ENCODE measurements around the gene ZBTB7C.
"Not testable (repeated sequence)": the region's sequence is repeated elsewhere in the genome, so short reads cannot be mapped to it uniquely, and the experiment has no call there.

The ZBTB7C gene

GRCh38 chr18:48436907-48437306 lies 27.7 kb upstream of the ZBTB7C start:
- Histone ChIP-seq H3K9me3 (ENCODE audit: insufficient read depth, low read length) (no peaks in the 10 kb centered on the region), H3K36me3 (ENCODE audit: low read length) (no peaks in the 10 kb centered on the region), H3K9me2 (replicated peaks; ENCODE audit: insufficient read depth, low read length) (no peaks in the 10 kb centered on the region), H3K4me2 (ENCODE audit: low read depth, low read length, poor library complexity, severe bottlenecking) (no peak overlapping the region), H3F3A (ENCODE audit: insufficient read depth) (no peaks in the 10 kb centered on the region), H2AFZ (ENCODE audit: low read depth, low read length, severe bottlenecking) (no peak overlapping the region), H3K9ac (ENCODE audit: low read length) (no peak overlapping the region), H3K79me2 (ENCODE audit: insufficient read depth, low read length) (no peaks in the 10 kb centered on the region), H3K27ac (ENCODE audit: low read depth, low read length) (no peak overlapping the region), H3K4me3 (ENCODE audit: insufficient read depth, low read length, poor library complexity, severe bottlenecking) (no peak overlapping the region), H3K27me3 (ENCODE audit: low read length) (no peaks in the 10 kb centered on the region), H4K20me1 (ENCODE audit: low read depth, low read length) (no peaks in the 10 kb centered on the region)
- no peak for TF ChIP-seq EZH2phosphoT487 (conservative IDR thresholded peaks at IDR 0.05; ENCODE audit: low read length)
- no peak for TF ChIP-seq CTCF (IDR thresholded peaks at IDR 0.05; ENCODE audit: insufficient read depth, low read length, poor library complexity, severe bottlenecking)

GRCh38 chr18:48434382-48434781 lies 25.2 kb upstream of the ZBTB7C start:
- not testable (repeated sequence) for H4K20me1 ChIP-seq (ENCODE audit: low read depth, low read length); H3K9ac ChIP-seq (ENCODE audit: low read length); H3K79me2 ChIP-seq (ENCODE audit: insufficient read depth, low read length); H3K4me2 ChIP-seq (ENCODE audit: low read depth, low read length, poor library complexity, severe bottlenecking); H3K9me3 ChIP-seq (ENCODE audit: insufficient read depth, low read length); H2AFZ ChIP-seq (ENCODE audit: low read depth, low read length, severe bottlenecking); H3K9me2 ChIP-seq (replicated peaks; ENCODE audit: insufficient read depth, low read length); H3K36me3 ChIP-seq (ENCODE audit: low read length); H3F3A ChIP-seq (ENCODE audit: insufficient read depth); H3K27me3 ChIP-seq (ENCODE audit: low read length); H3K27ac ChIP-seq (ENCODE audit: low read depth, low read length); H3K4me3 ChIP-seq (ENCODE audit: insufficient read depth, low read length, poor library complexity, severe bottlenecking)

- no peak overlapping the region for H2AFZ ChIP-seq (ENCODE audit: low read depth, low read length, severe bottlenecking)
- H3K36me3 ChIP-seq (ENCODE audit: low read length): no peaks in the 10 kb centered on the region
- H3K27me3 ChIP-seq (ENCODE audit: low read length): no peaks in the 10 kb centered on the region
- no peak overlapping the region for H3K4me3 ChIP-seq (ENCODE audit: insufficient read depth, low read length, poor library complexity, severe bottlenecking)
- TF ChIP-seq EZH2phosphoT487 (conservative IDR thresholded peaks at IDR 0.05; ENCODE audit: low read length) (no peak), CTCF (IDR thresholded peaks at IDR 0.05; ENCODE audit: insufficient read depth, low read length, poor library complexity, severe bottlenecking) (no peak)
- no peak overlapping the region for H3K4me2 ChIP-seq (ENCODE audit: low read depth, low read length, poor library complexity, severe bottlenecking)
- H3K27ac ChIP-seq (ENCODE audit: low read depth, low read length): no peak overlapping the region
- H4K20me1 ChIP-seq (ENCODE audit: low read depth, low read length): no peaks in the 10 kb centered on the region
- no peak overlapping the region for H3K9ac ChIP-seq (ENCODE audit: low read length)
- H3F3A ChIP-seq (ENCODE audit: insufficient read depth): no peaks in the 10 kb centered on the region
- no peaks in the 10 kb centered on the region for H3K79me2 ChIP-seq (ENCODE audit: insufficient read depth, low read length)
- no peaks in the 10 kb centered on the region for H3K9me2 ChIP-seq (replicated peaks; ENCODE audit: insufficient read depth, low read length)
- no peaks in the 10 kb centered on the region for H3K9me3 ChIP-seq (ENCODE audit: insufficient read depth, low read length)
Observed at GRCh38 chr18:48433541-48433940, 24.4 kb upstream of the ZBTB7C start.

- Histone ChIP-seq H3K27me3 (ENCODE audit: low read length) (no peaks in the 10 kb centered on the region), H3K4me3 (ENCODE audit: insufficient read depth, low read length, poor library complexity, severe bottlenecking) (no peak overlapping the region), H2AFZ (ENCODE audit: low read depth, low read length, severe bottlenecking) (no peak overlapping the region), H3K9me2 (replicated peaks; ENCODE audit: insufficient read depth, low read length) (no peaks in the 10 kb centered on the region), H3K4me2 (ENCODE audit: low read depth, low read length, poor library complexity, severe bottlenecking) (no peak overlapping the region), H3K9ac (ENCODE audit: low read length) (no peak overlapping the region), H3K27ac (ENCODE audit: low read depth, low read length) (no peak overlapping the region), H3K36me3 (ENCODE audit: low read length) (no peaks in the 10 kb centered on the region), H3F3A (ENCODE audit: insufficient read depth) (no peaks in the 10 kb centered on the region), H3K9me3 (ENCODE audit: insufficient read depth, low read length) (no peaks in the 10 kb centered on the region), H3K79me2 (ENCODE audit: insufficient read depth, low read length) (no peaks in the 10 kb centered on the region), H4K20me1 (ENCODE audit: low read depth, low read length) (no peaks in the 10 kb centered on the region)
- TF ChIP-seq CTCF (IDR thresholded peaks at IDR 0.05; ENCODE audit: insufficient read depth, low read length, poor library complexity, severe bottlenecking) (no peak), EZH2phosphoT487 (conservative IDR thresholded peaks at IDR 0.05; ENCODE audit: low read length) (no peak)
Observed at GRCh38 chr18:48430150-48430549, 21.0 kb upstream of the ZBTB7C start.

Data from SU-DHL-6 (cell line).